ENCODE data around the gene NRG2.

DNA sequence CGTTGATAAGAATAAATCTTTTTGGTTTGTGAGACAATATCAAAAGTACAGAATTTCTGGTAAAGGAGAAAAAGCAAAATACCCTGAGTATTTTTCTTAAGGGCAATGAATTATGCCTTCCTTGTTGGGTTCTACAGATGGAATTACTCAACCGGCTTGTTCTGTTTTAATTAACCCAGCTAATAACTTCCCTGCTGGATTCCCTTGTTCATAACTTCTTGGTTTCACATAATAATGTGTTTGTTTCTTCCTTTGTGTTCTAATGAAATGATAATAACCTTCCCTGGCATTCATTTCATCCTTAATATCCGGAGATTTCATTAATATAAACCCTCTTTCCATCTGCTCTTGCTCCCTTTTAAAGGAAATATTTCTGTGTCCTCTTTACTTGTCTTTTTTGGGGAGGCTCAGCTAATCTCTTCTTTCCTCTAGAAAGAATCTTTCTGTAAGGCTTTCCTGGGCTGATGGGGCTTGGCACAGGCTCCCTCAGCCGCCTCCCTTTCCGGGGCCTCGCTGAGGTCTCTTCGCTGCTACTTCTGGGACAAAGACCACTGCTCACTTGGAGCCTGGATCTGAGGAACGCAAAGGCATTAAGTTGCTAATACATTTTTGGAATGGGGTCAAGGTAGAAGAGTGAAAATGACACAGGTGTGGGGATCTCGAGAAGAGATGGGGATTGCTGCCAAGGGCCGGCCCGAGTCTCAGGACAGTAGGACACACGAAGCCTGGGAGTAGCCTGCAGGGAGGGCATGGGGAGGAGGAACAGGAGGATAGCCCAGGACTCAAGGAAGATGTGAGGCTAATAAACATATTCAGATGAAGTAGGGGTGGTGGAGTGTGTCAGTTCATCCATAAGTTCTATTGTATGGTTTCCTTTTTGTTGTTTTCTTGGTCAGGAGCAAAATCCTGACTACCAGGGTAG lies 118.5 kb downstream of the NRG2 start:
- TF ChIP-seq, protein P1, sequence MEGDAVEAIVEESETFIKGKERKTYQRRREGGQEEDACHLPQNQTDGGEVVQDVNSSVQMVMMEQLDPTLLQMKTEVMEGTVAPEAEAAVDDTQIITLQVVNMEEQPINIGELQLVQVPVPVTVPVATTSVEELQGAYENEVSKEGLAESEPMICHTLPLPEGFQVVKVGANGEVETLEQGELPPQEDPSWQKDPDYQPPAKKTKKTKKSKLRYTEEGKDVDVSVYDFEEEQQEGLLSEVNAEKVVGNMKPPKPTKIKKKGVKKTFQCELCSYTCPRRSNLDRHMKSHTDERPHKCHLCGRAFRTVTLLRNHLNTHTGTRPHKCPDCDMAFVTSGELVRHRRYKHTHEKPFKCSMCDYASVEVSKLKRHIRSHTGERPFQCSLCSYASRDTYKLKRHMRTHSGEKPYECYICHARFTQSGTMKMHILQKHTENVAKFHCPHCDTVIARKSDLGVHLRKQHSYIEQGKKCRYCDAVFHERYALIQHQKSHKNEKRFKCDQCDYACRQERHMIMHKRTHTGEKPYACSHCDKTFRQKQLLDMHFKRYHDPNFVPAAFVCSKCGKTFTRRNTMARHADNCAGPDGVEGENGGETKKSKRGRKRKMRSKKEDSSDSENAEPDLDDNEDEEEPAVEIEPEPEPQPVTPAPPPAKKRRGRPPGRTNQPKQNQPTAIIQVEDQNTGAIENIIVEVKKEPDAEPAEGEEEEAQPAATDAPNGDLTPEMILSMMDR (IDR thresholded peaks at IDR 0.05) = no peak
- TF ChIP-seq POLR2A (IDR thresholded peaks at IDR 0.05) = no peak
